Measurements from ENCODE around the gene PRTFDC1. TPM values are rescaled to one million over a fixed set of nuclear protein-coding genes. Genes with fewer than 3 reads are reported as not detected.
A peak's percentile ranks its signal among the peaks of the same experiment; 100 is the strongest.

PRTFDC1 gene
- total and polyA plus RNA-seq, 2 of the 8 experiments (the other 6 are each of a cell fraction or from before 2014, with no cell fraction given): 5.9 to 6.6 TPM

- peak overlapping the region; percentile 74 for H3K56ac ChIP-seq (replicated peaks; ENCODE audit: insufficient read length, low read depth, low read length)
- peak overlapping the region; percentile 33; the same call in 1 of the 2 replicates for H2AK5ac ChIP-seq (ENCODE audit: low read depth, low read length)
- peaks cover 9 to 24% (median 17%) of the 10 kb centered on the region in 4 experiments; a peak in 6 of 7 replicates for H3K4me1 ChIP-seq (replicated peaks in 1 of 4; ENCODE audit: control insufficient read depth in 3 of 4, insufficient read depth in 4 of 4, low read length in 3 of 4)
- H3K79me1 ChIP-seq (ENCODE audit: low read depth, low read length): no peaks in the 10 kb centered on the region; the same call in 1 of the 2 replicates
- H3K4me2 ChIP-seq (ENCODE audit: insufficient read depth in 1 of 2, low read depth in 2 of 2, low read length in 2 of 2): peak overlapping the region; percentile 85 to 98
- WGBS, 2 experiments (ENCODE audit: extremely low coverage in 1 of 2, insufficient coverage in 1 of 2, insufficient read length in 1 of 2, insufficient replicate concordance in 2 of 2, low coverage in 1 of 2, low lambda C conversion rate in 2 of 2, missing lambda C conversion rate in 1 of 2): 6% methylated on average over 10 of the region's 10 CpGs; no CpG with 5 or more reads in 1 of the 2 experiments
- no peaks in the 10 kb centered on the region for H3K27me3 ChIP-seq (replicated peaks in 1 of 4; ENCODE audit: control insufficient read depth in 3 of 4, extremely low read depth in 1 of 4, insufficient read depth in 3 of 4, low read length in 3 of 4)
- no peaks in the 10 kb centered on the region for H3K36me3 ChIP-seq (ENCODE audit: control insufficient read depth in 2 of 4, insufficient read depth in 4 of 4, low read length in 3 of 4)
- H2AFZ ChIP-seq (ENCODE audit: low read length): 0 out of 2 replicates have a peak overlapping the region, but pooled peaks have one; percentile 25
- ChIA-PET POLR2A (ENCODE audit: partially characterized antibody) (interaction anchor here (0.5 to 3.6 kb wide), 33 partner anchors 9 to 971 kb away, joined by 3 to 21 read pairs (median 4); partner anchors contain the start of genes ARHGAP21, ENKUR and THNSL1), CTCF (ENCODE audit: partially characterized antibody) (interaction anchor here (0.9 to 1.7 kb wide), 7 partner anchors 10 to 333 kb away, joined by 3 to 8 read pairs (median 3); no protein-coding TSS in a partner anchor)
- peak overlapping the region; percentile 50 for H2BK120ac ChIP-seq (replicated peaks; ENCODE audit: low read depth, low read length)
- H3K79me2 ChIP-seq (ENCODE audit: control insufficient read depth in 1 of 2, insufficient read depth in 2 of 2, low read length in 2 of 2): no peaks in the 10 kb centered on the region
- H3K27ac ChIP-seq (ENCODE audit: low read depth, low read length): peak overlapping the region; percentile 95
- H4K8ac ChIP-seq (ENCODE audit: extremely low read depth, insufficient read depth, low read length): peak overlapping the region; percentile 98; the same call in 1 of the 2 replicates
- H3K4me3 ChIP-seq (ENCODE audit: extremely low read depth in 1 of 4, insufficient read depth in 2 of 4, low read depth in 3 of 4, low read length in 4 of 4): peak overlapping the region; percentile 44 to 73 (median 64)
- peak overlapping the region; percentile 69 for H2BK20ac ChIP-seq (ENCODE audit: low read length)
- H3K4ac ChIP-seq (replicated peaks; ENCODE audit: insufficient read length, low read depth, low read length): no peak overlapping the region
- H3K23ac ChIP-seq (ENCODE audit: insufficient read length): no peak overlapping the region
- H2BK15ac ChIP-seq (ENCODE audit: low read length): no peak overlapping the region; the same call in 1 of the 2 replicates
- H3K9ac ChIP-seq (replicated peaks in 1 of 4; ENCODE audit: extremely low read depth in 1 of 4, low read depth in 3 of 4, low read length in 3 of 4): peak overlapping the region in 3 of 4 experiments; percentile 85 to 93 (median 88); a peak in 6 of 7 replicates
- peak overlapping the region; percentile 68 for H4K91ac ChIP-seq (replicated peaks; ENCODE audit: insufficient read length, low read length)
- peak; percentile 88 for FAIRE-seq
- peak overlapping the region; percentile 95 for H2BK5ac ChIP-seq (ENCODE audit: low read depth, low read length)
- peak overlapping the region; percentile 46 for H3K14ac ChIP-seq (ENCODE audit: insufficient read length)
- peak overlapping the region; percentile 86 for H2BK12ac ChIP-seq (ENCODE audit: low read depth, low read length)
- H4K20me1 ChIP-seq (replicated peaks in 1 of 2; ENCODE audit: control insufficient read depth in 1 of 2, insufficient read depth in 2 of 2, low read length in 2 of 2): no peaks in the 10 kb centered on the region
- peaks cover 4% of the 10 kb centered on the region; the same call in 1 of the 2 replicates for H3K23me2 ChIP-seq (ENCODE audit: low read depth, low read length)
- peak overlapping the region; percentile 89 for H3K18ac ChIP-seq (ENCODE audit: extremely low read depth, low read length)
- peak overlapping the region; percentile 75 for H4K5ac ChIP-seq (ENCODE audit: insufficient read length, low read depth, low read length)
- DNase-seq (ENCODE audit: low read depth in 1 of 2, low spot score in 2 of 2): peak; percentile 56 to 75
- no peaks in the 10 kb centered on the region for H3K9me3 ChIP-seq (ENCODE audit: insufficient read depth in 2 of 2, low read depth in 1 of 2, low read length in 1 of 2)
- peak; percentile 84 for TF ChIP-seq TAF1 (IDR thresholded peaks at IDR 0.05; ENCODE audit: low read depth, low read length)
- TF ChIP-seq KDM4A (IDR thresholded peaks at IDR 0.05; ENCODE audit: low read depth, low read length, severe bottlenecking): peak; percentile 10
- no peak for TF ChIP-seq RFX5 (IDR thresholded peaks at IDR 0.05; ENCODE audit: borderline replicate concordance, low read depth, low read length)
- 0 out of 2 replicates have a peak, but pooled peaks have one; percentile 35 for TF ChIP-seq GTF2F1 (IDR thresholded peaks at IDR 0.05; ENCODE audit: borderline replicate concordance, low read depth, low read length)
- no peak for TF ChIP-seq SIX5 (IDR thresholded peaks at IDR 0.05; ENCODE audit: low read depth, low read length)
- no peak for TF ChIP-seq CBX5 (IDR thresholded peaks at IDR 0.05; ENCODE audit: low read depth, low read length)
- no peak for TF ChIP-seq SP4 (IDR thresholded peaks at IDR 0.05; ENCODE audit: low read length)
- TF ChIP-seq ASH2L (IDR thresholded peaks at IDR 0.05; ENCODE audit: low read length): peak; percentile 52
- TF ChIP-seq RAD21 (IDR thresholded peaks at IDR 0.05 in 1 of 2, conservative IDR thresholded peaks at IDR 0.05 in 1 of 2; ENCODE audit: low read depth in 2 of 2, low read length in 2 of 2): peak in 1 of 2 experiments; percentile 2; a peak in 1 of 4 replicates
Measured at GRCh38 chr10:24951201-24952142, 934 bp downstream of the PRTFDC1 start.

All from H1 (cell line).